GM11168 (cell line): Measurements from ENCODE around the gene FGF14.
"Not testable (repeated sequence)": the region's sequence is repeated elsewhere in the genome, so short reads cannot be mapped to it uniquely, and the experiment has no call there.

Source experiments
- in situ Hi-C: fragments of 300-500 bp; cut with MboI; formaldehyde crosslinking; loops from one replicate; pipeline ENCODE4 v1.12.0; 2022; ENCODE audit warnings: low sequenced_read_pairs; ENCODE audit not compliant: unreplicated experiment

FGF14 gene

DNA sequence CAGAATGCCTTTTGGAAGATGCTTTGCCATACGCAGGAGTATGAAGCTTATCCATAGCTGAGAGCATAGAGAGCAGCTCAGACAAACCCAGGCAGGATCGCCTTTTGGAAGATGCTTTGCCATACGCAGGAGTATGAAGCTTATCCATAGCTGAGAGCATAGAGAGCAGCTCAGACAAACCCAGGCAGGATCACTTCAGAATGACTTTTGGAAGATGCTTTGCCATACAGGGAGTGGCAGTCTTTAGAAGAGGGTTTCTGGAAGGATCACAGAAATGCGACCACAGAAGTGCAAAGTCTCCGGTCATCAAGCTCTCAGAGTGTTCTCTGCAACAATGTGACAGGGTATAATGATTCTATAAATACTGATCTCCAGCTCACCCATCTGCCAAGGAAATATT lies 390.4 kb downstream of the FGF14 start:
- in situ Hi-C loops: not testable (repeated sequence)

DNA sequence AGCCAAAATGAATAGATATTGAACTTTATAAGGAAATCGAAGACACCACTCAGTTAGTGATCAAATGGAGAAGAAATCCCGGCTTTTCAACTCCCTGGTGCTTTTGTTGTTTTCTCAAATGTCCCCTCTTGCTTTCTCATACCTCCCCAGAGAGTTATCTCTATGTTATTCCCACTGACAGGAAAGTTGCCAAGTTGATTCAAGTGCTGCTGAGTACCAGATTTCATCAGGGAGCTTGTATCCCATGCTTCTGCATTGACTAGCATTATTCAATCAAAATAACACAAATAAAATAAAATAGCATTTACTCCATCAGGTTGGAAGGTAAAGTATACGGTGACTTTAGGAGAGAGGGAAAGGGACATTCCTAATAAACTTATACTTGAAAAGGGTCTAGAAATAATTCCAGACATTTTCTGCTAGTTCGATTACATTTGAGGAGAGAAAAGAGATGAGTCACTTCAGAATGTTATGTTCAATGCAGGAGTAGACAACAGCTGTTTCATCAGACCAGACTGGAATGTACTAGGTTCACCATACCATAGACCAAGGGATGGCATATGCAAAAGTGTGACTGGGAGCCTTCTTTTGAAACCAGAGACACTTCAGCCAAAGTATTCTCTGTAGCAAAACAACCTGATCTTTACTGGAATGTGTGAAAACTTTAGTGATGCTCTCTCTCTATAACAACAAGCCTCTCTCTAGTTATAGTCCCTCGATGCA lies 397.8 kb downstream of the FGF14 start:
- in situ Hi-C loops: no loop called here

DNA sequence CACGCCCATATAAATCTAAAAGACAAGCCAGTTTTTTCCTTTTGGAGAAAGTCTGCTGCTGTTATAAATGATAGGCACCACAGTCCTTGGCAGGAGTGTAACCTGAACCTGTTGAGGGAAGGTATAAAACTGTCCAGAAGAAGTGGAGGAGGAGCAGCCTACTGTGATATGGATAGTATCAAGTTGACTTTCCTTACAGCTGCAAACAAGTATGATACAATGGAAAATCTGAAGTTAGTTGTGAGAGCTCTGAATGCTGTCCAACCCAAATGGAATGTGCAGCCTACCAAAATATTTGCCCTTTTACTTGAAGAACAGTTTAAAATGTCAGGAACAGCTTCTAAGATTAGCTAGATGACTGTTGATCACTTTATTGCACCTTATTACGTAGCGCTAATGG lies 399.6 kb downstream of the FGF14 start:
- in situ Hi-C loops: no loop called here

DNA sequence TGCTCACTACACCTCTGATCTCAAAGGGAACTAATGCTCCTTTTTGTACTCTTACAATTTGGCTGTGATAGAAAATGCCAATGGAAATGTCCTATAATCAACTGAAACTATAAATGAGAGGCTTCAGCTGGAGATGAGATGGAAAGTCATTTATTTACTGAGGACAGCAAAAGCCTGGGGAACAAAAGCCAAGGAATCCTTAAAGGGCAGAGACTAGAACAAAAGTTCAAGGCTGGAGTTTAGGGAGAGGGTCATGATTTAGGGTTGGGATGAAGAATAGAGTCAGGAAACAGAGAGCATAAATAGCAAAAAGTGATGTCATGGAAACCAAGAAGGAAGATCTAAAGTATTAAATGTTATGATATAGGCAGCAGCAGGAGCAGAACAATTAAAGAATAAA lies 401.1 kb downstream of the FGF14 start:
- in situ Hi-C loops: no loop called here

DNA sequence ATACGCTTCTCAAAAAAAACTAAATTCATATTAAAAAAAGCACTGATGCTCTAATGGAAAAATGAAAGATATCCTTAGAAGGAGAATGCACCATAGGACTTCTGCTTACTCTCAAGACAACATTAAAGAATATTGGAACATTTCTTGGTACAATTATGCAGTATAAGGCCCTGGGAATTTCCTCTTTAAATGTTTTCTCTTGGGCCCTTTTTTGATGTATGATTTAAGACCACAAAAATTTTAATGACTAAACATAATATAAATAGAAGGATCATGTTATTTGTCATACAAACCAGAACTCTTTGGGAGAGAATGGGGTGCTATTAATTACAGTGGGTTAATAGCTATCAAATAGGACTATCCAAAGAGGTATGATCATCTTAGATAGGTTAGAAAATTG lies 403.7 kb downstream of the FGF14 start:
- in situ Hi-C loops: no loop called here

DNA sequence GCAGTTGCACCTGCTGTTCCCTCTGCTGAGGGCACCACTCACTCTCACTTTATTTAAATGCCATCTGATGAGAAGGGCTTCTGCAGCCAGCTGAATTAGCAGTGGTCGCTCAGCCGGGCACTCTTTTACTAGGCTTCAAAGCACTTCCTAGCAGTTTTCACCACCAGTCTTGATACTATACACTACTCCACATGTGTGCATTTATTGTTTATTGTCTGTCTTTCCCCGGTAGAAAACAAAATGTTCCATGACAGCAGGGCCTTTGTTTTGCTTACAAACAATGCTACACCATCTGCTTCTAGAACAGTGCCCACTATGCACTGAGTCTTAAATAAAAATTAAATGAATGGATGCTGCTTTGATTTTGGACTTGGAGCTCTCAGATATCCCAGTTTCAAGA lies 404.9 kb downstream of the FGF14 start:
- in situ Hi-C loops: no loop called here

DNA sequence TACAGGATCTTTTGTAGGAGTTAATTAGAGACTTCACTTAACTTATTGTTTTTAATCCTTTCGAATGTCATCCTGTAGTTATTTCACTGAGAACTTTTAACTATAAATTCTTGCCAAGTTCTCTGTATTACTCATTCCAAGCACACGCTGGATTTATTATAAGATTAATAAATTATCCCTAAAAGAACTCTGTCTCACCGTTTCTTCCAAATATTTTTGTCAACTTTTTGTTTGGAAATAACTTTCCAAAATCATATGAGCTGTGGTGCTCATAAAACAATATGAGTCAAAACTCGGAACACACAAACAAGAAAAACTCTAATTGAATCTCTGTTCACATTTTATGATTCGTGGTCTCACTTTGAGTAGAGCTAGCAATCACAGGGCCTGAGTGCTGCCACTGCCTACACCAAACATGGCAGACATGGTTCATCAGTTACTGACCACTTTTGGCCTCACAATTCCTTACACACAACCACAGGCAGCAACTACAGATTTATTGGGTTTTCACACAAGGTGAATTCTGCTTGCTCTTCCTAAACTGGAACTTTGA lies 412.0 kb downstream of the FGF14 start:
- in situ Hi-C loops: no loop called here

DNA sequence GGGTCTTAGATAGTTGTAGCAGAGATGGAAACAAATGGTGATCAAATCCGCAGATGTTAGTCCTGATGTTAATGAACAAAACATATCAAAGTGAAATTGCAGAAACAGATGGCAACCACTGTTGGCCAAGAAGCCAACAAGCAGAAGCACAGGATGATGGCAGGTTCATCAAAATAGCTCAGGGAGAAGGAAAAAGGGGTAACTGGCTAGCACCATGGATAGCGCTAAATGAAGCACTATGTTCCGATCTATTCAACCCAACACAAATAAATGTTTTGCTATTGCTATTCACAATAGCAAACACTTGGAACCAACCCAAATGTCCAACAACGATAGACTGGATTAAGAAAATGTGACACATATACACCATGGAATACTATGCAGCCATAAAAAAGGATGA lies 413.7 kb downstream of the FGF14 start:
- in situ Hi-C loops: no loop called here

DNA sequence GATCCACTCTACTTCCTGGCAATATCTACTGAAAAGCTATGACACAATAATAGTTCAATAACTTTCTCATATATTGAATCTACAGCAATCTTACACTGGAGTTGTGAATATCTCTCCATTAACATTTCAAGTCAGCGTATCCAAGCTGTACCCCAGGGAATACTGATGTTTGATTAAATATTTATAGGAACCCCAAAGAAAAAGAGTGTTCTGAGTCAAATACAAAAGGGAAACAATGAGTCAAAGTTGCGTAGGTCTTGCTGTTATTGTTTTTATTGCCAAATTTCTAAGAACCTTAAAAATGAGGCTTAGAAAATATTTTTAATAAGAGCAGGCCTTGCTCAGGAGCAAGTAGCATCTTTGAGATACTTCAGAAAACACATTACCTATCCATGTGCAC lies 415.5 kb downstream of the FGF14 start:
- in situ Hi-C loops: no loop called here

DNA sequence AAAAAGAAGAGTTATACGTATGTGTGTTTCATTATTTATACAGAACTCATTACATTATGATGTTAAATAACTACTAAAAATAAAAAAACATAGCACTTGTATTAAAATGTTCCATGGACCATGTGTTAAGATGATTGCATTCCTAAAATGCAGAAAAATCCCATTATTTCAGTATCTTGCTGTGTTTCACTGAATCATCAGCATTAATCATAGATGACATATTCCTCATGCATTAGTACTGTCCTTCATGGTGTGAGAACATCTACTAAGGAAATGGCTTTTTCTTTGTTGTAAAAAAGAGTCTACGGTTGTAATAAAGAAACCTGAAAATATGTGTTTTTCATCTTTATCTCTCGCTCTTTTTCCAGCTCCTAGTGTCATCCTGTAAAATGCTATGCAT lies 416.5 kb downstream of the FGF14 start:
- in situ Hi-C loops: no loop called here

DNA sequence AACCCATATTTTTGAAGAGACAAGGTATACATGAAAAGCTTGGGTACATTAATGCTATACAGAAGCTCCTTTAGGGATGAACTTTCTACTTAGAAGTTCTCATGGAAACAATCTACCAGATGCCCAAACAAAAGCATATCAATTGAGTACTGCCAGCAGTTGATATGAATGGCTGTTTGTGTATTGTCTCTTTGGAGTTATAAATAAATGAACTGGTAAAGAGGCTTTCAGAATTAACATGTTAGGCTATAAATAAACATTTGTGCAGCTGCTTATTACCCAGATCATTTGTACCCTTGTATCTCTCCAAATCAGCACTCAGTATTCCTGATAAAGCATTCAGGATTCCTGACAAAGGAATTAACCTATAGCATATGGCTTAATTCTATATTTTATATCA lies 418.9 kb downstream of the FGF14 start:
- in situ Hi-C loops: no loop called here

DNA sequence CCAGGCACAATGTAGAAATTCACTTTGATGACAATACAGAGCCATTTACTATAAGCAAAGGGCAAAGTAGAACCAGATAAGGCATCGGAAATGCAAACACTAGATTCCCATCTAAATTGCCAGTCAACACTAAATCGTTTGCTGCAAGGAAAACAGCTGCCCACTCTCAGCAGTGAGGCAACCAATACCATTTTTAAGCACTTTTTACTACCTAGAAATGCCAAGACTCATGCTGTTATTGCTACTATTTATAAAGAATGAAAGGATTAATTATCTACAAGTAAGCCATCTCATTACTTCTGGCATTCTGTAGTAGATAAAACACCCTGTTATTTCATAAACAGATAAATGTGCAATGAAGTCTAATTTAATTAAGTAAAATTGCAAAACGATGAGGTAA lies 422.0 kb downstream of the FGF14 start:
- in situ Hi-C loops: no loop called here

DNA sequence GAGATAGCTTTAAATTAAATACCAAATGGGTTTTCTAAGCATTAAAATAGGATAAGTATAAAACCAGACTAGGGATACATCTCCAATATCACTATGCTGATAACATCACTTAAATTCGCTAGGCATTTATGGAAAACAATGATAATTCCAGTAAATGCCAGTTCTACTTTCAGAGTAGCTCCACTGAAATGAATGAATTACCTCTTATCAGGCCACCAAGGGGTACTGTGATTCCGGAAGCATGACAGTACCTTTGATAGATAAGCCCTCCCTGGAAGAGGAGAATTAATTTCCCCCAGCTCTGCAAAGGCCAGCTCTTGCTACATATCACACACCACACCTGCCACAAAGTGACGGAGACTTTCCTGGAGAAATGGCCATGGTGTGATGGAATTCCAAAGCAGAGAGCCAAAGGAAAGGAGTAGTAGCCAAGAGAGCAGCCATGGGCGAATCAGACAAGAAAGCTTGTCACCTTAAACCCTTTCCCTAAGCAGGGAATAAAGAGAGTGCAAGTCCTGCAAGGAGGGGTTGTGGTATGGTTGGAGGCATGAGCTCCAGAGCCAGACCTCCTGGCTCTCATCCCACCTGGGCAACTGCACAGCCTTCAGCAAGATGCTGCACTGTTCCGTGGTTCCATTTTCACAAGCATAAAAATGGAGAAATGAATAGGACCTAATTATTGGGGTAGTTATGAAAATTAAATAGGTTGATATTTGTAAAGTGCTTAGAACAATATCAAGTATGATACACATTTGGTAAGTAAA lies 423.1 kb downstream of the FGF14 start:
- in situ Hi-C loops: no loop called here

DNA sequence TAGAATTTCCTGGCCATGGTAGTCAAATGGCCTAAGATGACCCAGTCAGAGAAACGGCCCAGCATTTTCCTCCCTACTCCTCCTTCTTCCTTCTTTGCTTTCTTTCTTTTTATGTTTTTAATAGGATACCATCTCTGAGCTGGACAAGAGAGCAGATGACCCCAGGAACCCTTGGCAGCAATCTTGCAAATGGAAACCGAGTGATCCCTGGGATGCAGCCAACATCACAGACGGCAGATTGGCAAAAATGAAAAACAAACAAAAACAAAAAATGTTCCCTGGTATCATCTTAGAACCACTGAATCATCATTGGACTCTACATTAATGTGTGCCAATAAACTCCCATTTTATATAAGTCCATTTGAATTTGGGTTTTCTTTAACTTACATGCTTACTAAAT lies 424.4 kb downstream of the FGF14 start:
- in situ Hi-C loops: no loop called here

DNA sequence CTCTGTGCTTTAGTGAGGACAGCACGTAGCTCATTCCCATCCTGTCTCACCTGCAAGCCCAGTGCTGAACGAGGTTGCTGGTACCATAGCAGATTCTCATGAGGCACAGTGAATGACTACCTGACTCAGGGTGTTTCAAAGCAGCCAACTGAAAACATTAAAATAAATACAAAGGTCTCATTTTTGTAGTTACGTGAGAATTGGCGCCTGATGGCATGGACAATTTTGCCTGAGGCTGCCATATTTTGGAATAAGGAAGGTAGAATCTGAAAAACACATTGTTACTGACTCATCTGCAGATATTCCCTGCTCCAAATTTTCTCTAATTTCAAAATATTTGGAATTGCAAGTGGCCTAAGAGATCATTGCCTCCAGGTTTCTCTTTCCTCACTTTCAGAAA lies 429.7 kb downstream of the FGF14 start:
- in situ Hi-C loops: no loop called here

DNA sequence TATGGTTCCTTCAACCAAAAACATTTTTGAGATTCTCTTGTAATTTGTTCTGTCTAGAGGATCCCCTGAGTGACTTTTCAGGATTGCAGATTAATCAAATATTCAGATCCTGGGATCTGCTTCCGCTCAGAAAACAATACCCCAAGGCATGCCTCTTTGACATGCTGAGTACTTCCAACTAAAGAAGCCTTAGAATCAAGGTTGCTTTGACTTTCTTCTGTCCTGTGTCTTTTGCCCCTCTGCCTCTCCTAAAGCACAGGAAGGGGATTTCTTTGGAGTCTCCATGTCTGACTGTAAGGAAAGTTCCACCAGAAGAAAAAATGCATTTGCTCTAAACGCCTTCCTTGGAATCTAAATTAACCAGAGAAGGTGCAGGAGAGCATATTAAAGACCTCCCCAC lies 431.5 kb downstream of the FGF14 start:
- in situ Hi-C loops: no loop called here

DNA sequence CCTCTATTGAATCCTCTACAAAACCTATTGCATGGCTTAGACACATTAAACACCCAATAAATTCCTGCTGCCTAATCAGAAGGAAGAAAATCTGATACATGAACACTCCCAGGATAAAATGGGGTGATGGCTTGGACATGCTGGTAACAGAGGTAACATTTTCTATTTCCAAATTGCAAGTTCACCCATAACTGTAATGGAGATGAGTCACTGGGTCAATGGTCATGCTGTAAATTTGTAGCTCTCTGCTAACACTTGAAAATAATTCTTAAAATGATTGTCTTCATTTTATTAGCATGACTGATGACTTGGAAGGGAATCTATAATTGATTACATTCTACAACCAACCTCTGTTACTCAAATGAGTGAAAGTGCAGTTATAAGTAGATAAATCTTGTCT lies 434.1 kb downstream of the FGF14 start:
- in situ Hi-C loops: no loop called here

DNA sequence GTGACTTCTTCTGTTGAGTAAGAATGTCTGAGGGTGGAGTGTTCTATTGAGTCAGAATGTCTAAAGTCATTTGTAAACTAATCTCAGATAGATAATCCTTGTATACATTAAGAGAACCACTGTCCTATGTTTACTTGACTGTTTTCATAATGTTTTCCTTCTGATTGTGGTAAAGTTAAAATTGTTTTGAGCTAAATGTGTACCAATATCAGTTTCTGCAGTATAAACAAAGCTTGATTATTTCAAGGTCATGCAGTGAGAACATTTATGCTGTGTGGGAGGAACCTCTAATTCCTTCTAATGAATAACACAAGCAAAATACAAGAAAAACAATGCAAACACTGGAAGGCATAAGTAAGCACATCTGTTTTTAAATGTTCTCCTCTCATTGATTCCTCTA lies 434.6 kb downstream of the FGF14 start:
- in situ Hi-C loops: no loop called here

DNA sequence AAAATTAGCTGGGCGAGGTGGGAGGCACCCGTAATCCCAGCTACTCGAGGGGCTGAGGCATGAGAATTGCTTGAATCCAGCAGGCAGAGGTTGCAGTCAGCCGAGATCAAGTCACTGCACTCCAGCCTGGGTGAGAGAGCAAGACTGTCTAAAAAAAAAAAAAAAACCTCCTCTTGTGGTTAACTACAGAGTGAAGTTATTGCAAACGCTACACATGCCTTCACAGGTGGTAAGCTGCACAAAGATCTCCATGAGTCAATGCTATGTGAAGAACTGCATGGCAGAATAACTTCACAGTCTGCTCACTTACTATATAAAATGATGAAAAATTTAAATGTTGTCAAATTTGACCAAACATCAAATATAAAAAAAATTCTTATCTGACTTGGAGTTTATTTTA lies 436.8 kb downstream of the FGF14 start:
- in situ Hi-C loops: no loop called here

DNA sequence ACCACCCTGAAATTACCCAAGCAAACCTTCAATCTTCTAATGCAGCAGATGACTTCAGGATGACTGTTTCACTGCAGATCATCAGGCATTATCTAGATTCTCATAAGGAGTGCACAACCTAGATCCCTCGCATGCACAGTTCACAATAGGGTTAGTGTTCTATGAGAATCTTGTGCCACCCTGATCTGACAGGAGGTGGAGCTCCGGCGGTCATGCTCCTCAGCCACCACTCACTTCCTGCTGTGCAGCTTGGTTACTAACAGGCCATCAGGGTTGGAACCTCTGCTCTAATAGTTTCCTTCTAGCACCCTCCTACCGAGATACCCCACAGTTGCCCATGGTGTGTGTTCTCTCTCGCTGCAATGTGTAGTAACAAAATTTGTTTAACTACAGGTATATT lies 442.8 kb downstream of the FGF14 start:
- in situ Hi-C loops: no loop called here

DNA sequence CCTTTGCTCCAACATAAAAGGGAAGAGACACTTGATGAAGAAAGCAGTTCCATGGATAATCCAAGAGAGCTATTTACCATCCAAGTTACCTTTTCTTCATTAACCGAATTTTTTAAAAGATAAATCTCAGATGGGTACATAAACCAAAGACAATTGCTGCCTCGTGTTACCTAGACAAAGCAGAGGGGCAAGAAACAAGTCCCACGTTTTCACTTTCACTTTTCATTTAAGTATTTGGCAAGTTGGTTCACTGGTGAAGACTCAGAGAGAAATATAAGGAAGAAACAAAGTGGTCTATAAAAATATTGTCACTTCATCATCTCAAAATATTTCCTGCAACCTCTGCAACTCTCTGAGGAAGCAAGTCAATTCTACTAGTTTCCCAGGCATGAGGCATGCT lies 446.1 kb downstream of the FGF14 start:
- in situ Hi-C loops: no loop called here

DNA sequence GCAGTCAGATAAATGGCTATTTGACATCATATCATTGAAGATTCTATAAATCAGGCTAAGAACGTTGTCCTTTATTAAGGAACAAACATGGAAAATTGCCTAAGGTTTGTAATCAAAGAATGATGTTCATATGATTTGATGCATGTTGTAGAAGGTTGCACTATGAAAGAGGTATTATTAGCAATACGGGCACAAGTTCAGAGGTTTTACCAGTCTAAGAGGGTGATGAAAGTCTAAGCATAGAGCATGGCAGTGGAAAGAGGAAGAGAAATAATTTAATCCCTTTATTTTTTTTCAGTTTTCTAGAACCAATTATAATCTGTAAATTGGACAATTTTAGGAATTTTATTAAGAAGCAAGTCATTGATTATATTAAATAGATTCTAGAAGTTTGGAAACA lies 450.7 kb downstream of the FGF14 start:
- in situ Hi-C loops: no loop called here
